Loucy (cell line): ENCODE measurements around the gene TRIM2.

Source experiments
- H2AFZ ChIP-seq: fragments of 200-600 bp; sonication (generic); 2 replicates; pipeline ENCODE4 v1.6.0; 2016; ENCODE audit warnings: antibody characterized with exemption, mild to moderate bottlenecking, low read length, moderate library complexity
- H3F3A ChIP-seq: fragments of 200-600 bp; 2 replicates; pipeline ENCODE4 v1.6.0; 2016; ENCODE audit warnings: antibody characterized with exemption, low read depth, mild to moderate bottlenecking
- H3K27me3 ChIP-seq: fragments of 200-600 bp; sonication (generic); 2 replicates; pipeline ENCODE4 v1.6.1; 2014; ENCODE audit warnings: low read length, mild to moderate bottlenecking; ENCODE audit not compliant: insufficient read depth, poor library complexity, severe bottlenecking
- H3K36me3 ChIP-seq: fragments of 200-600 bp; sonication (generic); 2 replicates; pipeline ENCODE4 v1.6.1; 2016; ENCODE audit warnings: low read length; ENCODE audit not compliant: insufficient read depth
- H3K4me1 ChIP-seq: fragments of 200-600 bp; sonication (generic); 2 replicates; pipeline ENCODE4 v1.5.1; 2014; ENCODE audit warnings: low read length, mild to moderate bottlenecking; ENCODE audit not compliant: insufficient read depth, poor library complexity, severe bottlenecking
- H3K4me2 ChIP-seq: fragments of 200-600 bp; sonication (generic); 2 replicates; pipeline ENCODE4 v1.6.0; 2014; ENCODE audit warnings: antibody characterized with exemption, low read length, low read depth, mild to moderate bottlenecking; ENCODE audit not compliant: poor library complexity, severe bottlenecking
- H3K4me3 ChIP-seq: fragments of 200-600 bp; sonication (generic); 2 replicates; pipeline ENCODE4 v1.5.1; 2014; ENCODE audit warnings: low read length, mild to moderate bottlenecking, mixed read lengths; ENCODE audit not compliant: poor library complexity, severe bottlenecking
- H3K79me2 ChIP-seq: fragments of 200-600 bp; sonication (generic); 2 replicates; pipeline ENCODE4 v1.6.1; 2014; ENCODE audit warnings: low read length; ENCODE audit not compliant: insufficient read depth
- H3K9ac ChIP-seq: fragments of 200-600 bp; sonication (generic); 2 replicates; pipeline ENCODE4 v1.6.0; 2014; ENCODE audit warnings: mild to moderate bottlenecking, low read depth, low read length, moderate library complexity; ENCODE audit not compliant: poor library complexity, severe bottlenecking
- H3K9me2 ChIP-seq: fragments of 200-600 bp; sonication (generic); replicated peaks from 2 replicates; pipeline ENCODE4 v1.6.1; 2016; ENCODE audit warnings: low read depth, low read length, mixed read lengths
- H3K9me3 ChIP-seq: fragments of 200-600 bp; sonication (generic); 2 replicates; pipeline ENCODE4 v1.6.1; 2014; ENCODE audit warnings: mild to moderate bottlenecking, antibody characterized with exemption, low read length, low read depth; ENCODE audit not compliant: insufficient read depth
- H4K20me1 ChIP-seq: fragments of 200-600 bp; sonication (generic); 2 replicates; pipeline ENCODE4 v1.6.0; 2014; ENCODE audit warnings: antibody characterized with exemption, low read length, mild to moderate bottlenecking; ENCODE audit not compliant: insufficient read depth, poor library complexity, severe bottlenecking
- CTCF ChIP-seq: fragments of 200-600 bp; sonication (generic); conservative IDR thresholded peaks from 2 replicates; pipeline ENCODE4 v1.5.1; 2014; ENCODE audit warnings: mild to moderate bottlenecking, antibody characterized with exemption, low read length
- EZH2phosphoT487 ChIP-seq: fragments of 200-600 bp; IDR thresholded peaks from 2 replicates; pipeline ENCODE4 v1.6.1; 2018; ENCODE audit warnings: antibody characterized with exemption, mild to moderate bottlenecking, moderate library complexity, borderline replicate concordance

TRIM2 gene

GRCh38 chr4:153243468-153243867, 39.2 kb downstream of the TRIM2 start:
- H3K36me3 ChIP-seq, result no peaks in the 10 kb centered on the region
- no peak for TF ChIP-seq EZH2phosphoT487
- TF ChIP-seq CTCF, result no peak
- H3K27me3 ChIP-seq, result no peaks in the 10 kb centered on the region
- H2AFZ ChIP-seq, result no peak overlapping the region
- H3K9ac ChIP-seq, result no peak overlapping the region
- H3K9me2 ChIP-seq, result no peaks in the 10 kb centered on the region
- no peaks in the 10 kb centered on the region for H3K9me3 ChIP-seq
- H3K4me2 ChIP-seq, result no peak overlapping the region
- H3K4me3 ChIP-seq, result no peak overlapping the region
- peaks cover 7% of the 10 kb centered on the region for H3K4me1 ChIP-seq
- H4K20me1 ChIP-seq, result no peaks in the 10 kb centered on the region
- H3F3A ChIP-seq, result no peaks in the 10 kb centered on the region
- H3K79me2 ChIP-seq, result no peaks in the 10 kb centered on the region

GRCh38 chr4:153244969-153245368, 40.7 kb downstream of the TRIM2 start:
- Histone ChIP-seq H3K36me3 (no peaks in the 10 kb centered on the region), H3K9me3 (no peaks in the 10 kb centered on the region), H3K79me2 (no peaks in the 10 kb centered on the region), H3K4me1 (peaks cover 18% of the 10 kb centered on the region), H4K20me1 (no peaks in the 10 kb centered on the region), H3K4me3 (no peak overlapping the region), H2AFZ (no peak overlapping the region), H3K4me2 (no peak overlapping the region), H3F3A (no peaks in the 10 kb centered on the region), H3K9me2 (no peaks in the 10 kb centered on the region), H3K9ac (no peak overlapping the region), H3K27me3 (no peaks in the 10 kb centered on the region)
- no peak for TF ChIP-seq EZH2phosphoT487
- no peak for TF ChIP-seq CTCF

GRCh38 chr4:153245775-153246174, 41.5 kb downstream of the TRIM2 start:
- Histone ChIP-seq H2AFZ (no peak overlapping the region), H4K20me1 (no peaks in the 10 kb centered on the region), H3K9ac (no peak overlapping the region), H3K4me2 (no peak overlapping the region), H3K9me2 (no peaks in the 10 kb centered on the region), H3F3A (no peaks in the 10 kb centered on the region), H3K36me3 (no peaks in the 10 kb centered on the region), H3K27me3 (no peaks in the 10 kb centered on the region), H3K4me1 (peaks cover 18% of the 10 kb centered on the region), H3K9me3 (no peaks in the 10 kb centered on the region), H3K79me2 (no peaks in the 10 kb centered on the region), H3K4me3 (no peak overlapping the region)
- TF ChIP-seq CTCF (no peak), EZH2phosphoT487 (no peak)
